Suppressor macrophage treated with lipopolysaccharide for 1 hour (primary cell): ENCODE measurements around the gene ANO6.
"Not testable (repeated sequence)": the region's sequence is repeated elsewhere in the genome, so short reads cannot be mapped to it uniquely, and the experiment has no call there.

Experiments used
- DNase-seq, 3 donors: peaks; one replicate each; pipeline ENCODE4 v3.0.0-alpha.2; 2020 to 2022

Gene ANO6

DNA sequence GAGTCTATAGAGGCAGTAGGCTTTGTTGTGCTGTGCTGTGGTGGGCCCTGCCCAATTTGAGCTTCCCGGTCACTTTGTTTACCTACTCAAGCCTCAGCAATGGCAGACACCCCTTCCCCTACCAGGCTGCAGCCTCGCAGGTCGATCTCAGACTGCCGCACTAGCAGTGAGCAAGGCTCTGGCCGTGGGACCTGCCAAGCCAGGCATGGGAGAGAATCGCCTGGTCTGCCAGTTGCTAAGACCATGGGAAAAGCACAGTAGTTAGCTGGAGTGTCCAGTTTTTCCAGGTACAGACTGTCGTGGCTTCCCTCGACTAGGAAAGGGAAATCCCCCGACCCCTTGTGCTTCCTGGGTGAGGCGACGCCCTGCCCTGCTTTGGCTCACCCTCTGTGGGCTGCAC is 26.3 kb downstream of the ANO6 start:
- no peak for DNase-seq

DNA sequence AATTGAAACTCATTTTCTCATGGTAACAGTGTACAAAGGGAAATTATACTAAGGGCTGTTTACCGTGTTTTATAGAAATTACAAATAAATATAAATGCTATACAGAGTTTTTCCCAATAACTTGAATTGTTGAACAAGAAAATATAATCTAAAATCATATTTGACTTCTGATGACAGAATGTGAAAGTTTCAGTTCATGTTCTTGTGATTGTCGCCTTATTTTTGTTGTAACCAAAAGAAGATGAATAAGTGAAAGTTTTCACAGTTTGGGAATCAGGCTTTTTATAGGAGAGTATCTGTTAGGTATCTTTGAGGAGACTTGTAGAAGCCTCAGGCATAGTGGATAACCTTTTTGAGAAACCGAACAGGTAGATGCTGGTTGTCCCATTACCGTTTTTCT is 28.1 kb downstream of the ANO6 start:
- DNase-seq, result no peak

DNA sequence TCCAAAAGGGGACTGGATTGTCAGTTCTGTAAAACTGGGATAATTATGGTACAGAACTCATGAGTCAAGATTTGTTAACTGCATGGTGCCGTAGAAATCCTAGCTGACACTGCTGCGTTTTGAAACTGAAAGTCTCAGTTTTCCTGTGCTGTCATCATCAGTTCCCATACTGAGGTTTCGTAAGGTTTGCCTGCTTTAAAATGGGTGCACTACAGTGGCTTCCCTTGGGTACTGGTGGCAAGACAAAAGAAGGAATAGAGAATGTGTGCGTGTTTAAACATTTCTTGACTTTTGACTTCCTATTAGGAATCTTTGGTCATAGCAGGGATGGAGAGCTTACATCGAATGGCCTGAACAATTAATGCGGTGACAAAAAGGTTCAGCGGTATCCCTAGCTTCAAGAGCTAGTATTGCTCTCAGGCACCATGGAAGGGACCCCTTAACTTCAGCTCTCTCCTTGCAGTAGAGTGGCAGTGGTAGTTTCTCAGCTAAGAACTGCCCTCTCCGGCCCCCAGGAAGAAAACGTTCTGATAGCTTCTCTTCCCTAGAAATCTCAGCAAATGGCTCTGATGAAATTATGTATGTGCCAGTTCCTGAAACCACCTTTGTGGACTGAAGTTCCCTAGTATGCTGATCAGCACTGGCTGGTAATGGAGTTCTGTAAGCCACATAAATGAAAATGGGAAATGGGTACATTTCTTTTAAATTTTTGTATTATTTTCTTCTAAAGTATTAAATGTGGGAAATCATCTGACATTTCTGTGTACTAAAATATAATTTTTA is 28.9 kb downstream of the ANO6 start:
- DNase-seq, result peak; percentile 84 to 96 (median 94)

DNA sequence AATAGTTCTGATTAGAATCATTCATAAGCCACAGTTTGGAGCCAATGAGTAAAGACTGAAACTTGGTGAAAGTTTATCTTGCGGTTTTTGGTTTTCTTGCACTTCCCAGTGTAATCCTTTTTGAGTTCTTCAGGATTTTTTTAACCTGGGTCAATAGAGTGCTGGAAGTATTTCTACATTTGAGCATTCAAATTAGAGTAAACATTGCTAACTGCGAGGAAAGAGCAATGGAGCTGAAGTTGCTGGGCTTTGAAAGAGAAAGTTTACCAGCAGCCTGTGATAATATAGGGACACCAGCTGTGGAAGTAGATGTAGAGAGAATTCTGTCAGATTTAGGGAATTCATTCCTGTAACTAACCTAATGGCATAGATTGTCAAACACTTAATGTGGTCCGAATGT is 30.3 kb downstream of the ANO6 start:
- no peak for DNase-seq

DNA sequence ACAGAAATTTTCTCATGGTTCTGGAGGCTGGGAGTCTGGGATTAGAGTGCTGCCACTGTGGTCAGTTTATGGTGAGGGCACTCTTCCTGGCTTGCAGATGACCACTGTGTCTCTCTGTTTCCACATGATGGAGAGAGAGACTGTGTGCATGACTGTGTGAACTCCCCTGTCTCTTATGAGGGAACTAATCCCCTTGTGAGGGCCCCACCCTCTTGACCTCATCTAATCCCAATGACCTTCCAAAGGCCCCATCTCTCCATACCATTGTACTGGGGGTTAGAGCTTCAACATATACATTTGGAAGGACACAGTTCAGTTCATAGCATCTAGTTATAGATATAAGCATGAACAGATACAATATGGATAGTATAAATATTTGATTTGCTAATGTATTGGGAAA is 31.7 kb downstream of the ANO6 start:
- no peak for DNase-seq

DNA sequence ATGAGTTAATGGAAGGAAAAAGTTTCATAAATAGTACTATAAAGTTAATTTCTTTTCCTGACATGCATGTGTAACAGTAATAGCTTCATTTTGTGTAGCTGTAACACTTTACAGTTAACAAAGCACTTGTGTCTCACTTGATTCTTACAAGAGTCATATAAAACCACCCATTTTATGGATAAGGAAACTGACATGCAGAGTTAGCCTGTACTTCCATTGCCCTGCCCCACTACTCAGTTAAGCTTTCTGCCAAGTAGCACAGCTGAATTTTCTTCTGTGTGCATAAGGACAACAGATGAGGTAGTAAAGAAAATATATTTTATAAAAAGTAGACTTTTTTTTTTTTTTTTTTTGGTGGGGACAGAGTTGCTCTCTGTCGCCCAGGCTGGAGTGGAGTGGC is 32.2 kb downstream of the ANO6 start:
- no peak for DNase-seq

DNA sequence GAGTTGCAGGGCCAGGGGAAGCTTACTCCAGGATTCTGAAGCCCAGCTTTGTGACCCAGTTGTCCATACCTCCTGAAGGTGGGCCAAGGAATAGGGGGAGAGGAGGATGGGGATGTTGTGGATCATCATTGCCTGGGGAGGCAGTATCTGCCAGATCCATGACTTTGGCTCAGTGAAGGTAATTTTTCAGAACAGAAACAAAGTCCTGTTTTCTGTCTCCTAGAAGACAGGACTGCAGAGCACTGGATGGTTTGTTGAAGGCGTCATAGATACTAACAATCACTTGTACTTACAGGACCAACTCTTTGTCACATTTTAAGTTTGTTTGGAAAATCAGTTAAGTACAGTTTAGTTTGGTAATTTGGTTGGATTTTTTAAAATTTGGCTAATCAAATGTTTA is 38.4 kb downstream of the ANO6 start:
- no peak for DNase-seq

DNA sequence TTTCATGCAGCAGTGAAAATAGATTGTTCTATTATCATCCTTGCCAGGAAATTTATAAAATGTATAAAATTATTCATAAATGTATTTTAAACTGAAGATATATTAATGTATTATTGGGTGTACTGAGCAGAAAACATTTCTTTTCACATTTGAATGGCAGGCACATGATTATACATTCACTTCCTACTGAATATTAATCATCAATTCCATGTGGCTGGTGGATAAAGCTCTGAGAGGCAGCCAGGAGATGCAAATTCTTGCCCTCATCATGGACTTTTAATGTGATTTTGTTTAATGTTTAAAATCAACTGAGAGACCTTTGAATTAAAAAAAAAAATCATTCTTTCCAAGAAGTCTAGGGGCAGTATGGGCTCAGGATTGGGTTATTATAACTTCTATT is 40.8 kb downstream of the ANO6 start:
- DNase-seq, result peak; percentile 24 to 63 (median 58)

DNA sequence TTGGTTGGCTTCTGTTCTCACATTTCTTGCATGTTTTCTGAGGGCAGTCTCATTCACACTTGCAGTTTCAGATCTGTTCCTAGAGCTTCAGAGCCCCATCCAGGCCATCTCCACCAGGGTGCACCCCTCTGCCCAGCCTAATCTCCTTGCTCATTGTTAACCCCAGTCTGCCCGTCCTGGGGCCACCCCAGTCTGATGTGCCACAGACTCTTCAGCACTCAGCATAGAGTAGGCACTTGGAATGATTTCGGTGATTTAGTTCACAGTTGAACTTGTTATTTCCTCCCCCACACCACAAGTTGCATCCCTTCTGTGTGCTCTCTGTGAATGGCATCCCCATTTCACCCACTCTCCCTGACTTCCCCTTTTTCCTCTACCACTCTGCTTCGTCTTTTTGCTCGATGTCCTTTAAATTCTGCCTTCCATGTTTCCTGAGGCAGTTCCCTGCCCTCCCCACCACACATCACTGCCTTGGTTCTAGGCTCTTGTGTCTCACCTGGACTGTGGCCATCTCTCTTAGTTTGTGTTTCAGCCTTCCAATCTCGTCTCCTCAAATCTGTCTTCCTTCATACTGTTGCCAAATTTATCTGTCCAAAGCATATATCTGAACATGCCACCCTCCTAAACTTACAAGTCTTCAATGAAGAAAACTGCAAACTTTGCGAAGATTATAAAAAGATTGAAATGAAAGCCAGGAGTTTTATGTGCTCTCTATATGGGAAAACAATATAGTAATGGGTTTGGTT is 41.5 kb downstream of the ANO6 start:
- DNase-seq, result peak; percentile 73 to 79 (median 74)

DNA sequence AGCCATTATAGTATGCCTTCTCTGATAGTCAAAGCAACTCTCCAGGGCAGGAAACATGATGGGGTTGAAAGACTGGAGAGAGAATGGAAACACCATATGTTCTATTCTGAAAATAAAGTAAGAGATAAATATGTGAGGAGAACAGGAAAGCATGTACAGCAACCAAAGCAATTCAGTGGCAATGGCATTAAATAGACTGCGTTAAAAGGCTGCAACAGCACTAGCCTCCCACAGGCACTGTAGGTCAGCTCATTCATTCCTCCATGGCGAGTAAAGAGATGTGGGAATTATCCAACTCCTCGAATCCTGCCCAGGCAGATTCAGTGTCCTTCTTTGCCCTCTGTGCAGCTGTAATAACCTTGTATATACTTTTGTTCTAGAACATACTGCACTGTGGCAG is 43.8 kb downstream of the ANO6 start:
- DNase-seq, result no peak

DNA sequence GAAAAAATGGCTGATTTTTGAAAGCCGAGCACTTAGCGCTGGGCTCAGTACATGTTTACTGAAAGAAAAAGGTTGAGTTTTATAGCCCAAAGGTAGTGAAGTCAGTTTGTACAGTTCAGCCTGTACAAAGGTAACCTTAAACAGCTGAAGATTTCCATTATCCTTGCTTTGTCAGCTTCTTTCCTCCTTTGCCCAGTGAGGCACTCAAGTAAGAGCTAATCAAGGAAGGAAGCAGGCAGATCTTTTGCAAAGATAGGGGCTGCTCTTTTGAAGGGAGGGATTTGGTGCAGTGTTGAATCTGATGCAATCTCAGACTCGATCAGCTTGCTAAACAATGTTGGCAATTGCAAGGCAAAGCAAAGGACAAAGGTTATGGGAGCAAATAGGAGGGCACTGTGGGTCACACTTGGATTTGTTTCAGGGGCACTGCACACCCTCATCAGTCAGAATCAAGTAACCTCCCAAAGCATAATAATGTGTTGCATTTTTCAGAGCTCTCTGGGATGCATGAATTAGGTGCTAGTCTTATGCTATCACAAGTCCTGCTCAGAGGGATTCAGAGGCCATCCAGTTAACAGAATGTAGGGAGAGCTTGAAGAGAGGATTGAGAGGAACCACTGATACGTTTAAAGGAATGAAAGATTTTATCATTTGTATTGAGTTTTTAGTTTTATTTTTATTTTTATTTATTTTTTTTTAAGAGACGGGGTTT is 44.4 kb downstream of the ANO6 start:
- DNase-seq, result no peak

DNA sequence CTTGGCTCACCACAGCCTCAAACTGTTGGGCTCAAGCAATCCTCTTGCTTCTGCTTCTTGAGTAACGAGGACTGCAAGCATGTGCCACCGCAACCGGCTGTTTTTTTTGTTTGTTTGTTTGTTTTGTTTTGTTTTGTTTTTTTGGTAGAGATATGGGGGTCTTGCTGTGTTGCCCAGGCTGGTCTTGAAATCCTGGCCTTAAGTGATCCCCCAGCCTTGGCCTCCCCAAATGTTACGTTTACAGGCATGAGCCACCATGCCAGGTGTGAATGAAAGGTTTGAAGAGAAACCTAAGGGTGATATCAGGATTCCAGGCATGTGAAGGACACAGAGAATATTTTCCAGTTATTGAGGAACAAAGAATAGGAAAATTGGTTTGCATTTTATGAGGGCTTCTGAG is 45.0 kb downstream of the ANO6 start:
- no peak for DNase-seq

DNA sequence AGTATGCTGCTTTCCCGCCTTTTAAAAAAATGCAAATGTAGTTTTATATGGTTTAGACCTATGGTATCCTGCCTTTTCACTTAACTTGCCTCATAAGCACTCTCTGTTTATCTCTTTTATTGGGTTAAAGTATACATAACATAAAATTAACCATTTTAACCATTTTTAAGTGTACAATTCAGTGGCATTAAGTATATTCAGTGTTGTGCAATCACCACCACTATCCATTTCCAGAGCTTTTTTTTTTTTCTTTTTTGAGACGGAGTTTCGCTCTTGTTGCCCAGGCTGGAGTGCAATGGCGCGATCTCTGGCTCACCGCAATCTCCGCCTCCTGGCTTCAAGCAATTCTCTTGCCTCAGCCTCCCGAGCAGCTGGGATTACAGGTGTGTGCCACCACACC is 46.3 kb downstream of the ANO6 start:
- DNase-seq, result not testable (repeated sequence)

DNA sequence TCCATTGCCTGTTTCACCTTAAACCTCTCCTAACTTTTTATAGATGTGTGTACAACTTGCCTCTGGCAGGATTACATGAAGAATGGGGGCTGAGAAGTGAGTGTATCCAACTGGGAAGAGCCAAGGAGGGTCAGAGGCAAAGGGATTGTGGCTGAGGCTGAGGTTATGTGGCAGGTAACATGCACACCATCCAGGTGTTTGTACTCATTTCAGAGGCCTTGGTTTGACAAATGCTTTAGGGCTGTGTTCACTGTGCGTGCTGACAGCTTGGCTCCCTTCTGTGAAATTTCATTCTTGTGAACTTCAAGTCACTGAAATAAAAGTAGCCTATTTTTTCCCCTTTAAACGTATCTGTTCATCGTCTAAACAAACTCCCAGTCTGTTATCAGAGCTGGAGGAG is 47.7 kb downstream of the ANO6 start:
- DNase-seq, result no peak

DNA sequence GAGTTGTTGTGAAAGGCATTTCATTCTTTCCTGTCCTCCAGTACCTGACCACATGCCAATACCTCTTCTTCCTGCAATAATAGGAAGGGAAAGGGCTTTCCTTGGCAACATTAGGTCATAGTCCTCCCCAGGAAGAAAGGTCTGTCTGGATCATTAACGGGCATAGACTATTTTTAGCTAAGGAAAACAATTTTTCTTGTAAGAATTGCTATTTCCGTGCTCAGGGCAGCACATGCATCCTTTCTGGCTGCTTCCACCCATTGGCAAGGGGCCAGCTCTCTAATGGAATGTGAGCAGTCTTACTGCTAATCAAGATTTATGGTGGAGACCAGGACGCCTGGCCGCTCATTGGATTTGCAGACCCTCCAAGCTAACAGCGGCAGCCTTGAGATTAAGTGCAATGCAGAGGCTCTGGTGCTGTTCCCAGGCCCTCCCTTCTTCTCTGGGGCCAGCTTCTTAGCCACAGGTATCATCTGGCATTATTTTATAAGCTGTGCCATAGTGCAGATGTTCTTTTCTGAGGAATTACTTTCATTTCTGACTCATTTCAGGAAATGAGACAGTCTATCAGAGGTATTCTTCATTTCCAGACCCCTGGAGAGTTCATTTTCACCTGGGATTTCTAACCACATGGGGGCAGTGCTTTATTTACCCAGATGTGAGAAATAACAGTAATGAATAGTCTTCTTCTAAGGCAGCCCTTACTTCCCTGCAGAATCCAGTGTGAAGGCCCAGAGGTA is 52.9 kb downstream of the ANO6 start:
- DNase-seq, result no peak

DNA sequence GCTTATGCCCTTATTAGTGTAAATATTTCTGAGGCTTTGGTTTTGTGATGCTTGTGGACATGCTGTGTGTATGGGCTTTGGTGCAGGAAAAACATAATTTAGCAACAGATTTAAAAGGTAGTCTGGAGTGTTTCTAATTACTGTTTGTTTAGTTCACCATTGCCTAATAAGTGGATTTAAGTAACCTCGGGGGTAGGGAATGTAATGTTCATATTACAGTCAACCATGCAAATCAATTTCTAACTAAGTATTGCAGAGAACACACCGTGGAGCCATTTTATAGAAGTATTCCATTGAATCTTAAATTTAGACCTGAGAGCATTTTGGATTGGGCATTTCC is 53.5 kb downstream of the ANO6 start:
- no peak for DNase-seq

DNA sequence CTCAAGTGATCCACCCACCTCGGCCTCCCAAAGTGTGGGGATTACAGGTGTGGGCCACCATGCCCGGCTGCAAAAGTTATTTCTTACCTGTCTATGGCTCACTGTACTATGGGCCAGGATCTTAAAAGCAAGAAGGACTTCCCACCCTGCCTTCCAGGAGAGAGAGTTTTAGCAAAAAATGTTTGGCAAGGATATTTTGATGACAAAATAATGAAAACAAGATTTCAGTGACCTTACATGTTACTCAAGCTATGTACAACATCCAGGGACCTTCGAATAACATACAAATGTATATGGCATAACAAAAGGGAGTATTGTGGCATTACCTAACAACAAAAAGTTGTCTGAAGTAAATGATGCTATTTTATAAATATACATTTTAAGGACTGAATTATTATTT is 55.1 kb downstream of the ANO6 start:
- no peak for DNase-seq

DNA sequence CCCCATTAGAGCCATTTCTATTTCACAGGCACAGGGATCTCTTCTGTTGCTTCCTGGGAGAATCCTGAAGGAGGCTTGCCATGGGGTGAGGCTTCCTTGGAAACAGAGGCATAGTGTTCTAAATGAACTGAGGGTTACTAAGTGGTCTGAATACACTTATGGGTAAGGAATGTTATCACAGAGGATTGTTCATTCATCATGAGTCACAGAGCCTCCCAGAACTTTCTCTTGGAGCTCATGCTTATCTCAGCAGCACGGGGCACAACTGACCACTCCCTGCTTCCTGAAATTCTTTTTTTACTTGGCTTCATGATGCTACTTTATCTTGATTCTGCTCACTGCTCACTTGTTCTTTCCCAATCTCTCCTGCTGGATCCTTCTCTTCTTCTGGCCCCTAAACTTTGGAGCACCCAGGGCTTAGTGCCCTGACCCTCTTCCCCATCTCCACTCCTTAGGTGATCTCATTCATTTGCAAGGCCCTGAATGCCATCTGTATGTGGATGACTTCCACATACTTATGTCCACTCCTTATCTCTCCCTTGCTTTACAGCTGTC is 57.9 kb downstream of the ANO6 start:
- DNase-seq, result peak; percentile 65 to 76 (median 71)

DNA sequence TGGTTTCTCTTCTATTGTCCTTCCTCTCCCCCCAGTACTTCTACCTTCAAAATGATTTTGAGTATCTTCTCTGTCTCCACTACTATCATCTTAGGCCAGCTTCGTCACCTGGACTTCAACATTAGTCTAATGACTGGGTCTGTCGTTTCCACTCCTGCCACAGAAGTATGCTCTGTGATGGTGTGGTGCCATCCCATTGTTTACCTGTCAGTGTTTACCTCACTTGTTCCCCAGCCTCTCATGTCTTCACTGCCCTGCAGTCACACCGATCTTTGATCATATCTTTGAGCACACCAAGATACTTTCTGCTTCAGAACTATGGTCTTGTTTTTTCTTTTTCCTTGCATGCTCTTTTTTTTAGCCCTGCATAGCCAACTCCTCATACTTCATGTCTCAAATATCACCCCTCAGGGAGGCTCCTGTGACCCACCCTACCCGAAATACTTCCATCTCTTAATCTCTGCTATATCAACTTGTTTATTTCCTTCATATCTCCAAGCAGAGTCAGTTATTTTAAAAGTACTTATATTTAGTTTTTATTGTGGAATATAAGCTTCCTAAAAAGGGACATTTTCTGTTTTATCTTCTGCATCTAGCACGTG is 60.4 kb downstream of the ANO6 start:
- DNase-seq, result no peak

DNA sequence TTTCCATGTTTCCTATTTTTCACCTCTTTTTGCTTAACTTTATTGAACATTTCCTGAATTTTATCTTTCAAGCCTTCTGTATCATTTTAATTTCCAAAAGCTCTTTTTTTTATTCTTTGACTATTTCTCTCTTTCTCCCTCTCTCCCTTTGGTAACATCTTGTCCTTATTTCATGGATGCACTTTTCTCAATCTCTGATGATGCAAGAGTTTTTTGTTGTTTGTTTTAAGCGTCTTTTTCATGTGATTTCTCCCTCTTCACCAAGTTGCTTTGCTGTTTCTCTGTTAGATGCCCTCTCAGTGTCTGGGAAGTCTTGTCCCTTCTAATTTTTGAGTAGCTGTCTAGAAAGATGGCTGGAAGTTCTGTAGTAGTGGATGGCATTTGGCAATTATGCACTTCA is 62.6 kb downstream of the ANO6 start:
- DNase-seq, result no peak

DNA sequence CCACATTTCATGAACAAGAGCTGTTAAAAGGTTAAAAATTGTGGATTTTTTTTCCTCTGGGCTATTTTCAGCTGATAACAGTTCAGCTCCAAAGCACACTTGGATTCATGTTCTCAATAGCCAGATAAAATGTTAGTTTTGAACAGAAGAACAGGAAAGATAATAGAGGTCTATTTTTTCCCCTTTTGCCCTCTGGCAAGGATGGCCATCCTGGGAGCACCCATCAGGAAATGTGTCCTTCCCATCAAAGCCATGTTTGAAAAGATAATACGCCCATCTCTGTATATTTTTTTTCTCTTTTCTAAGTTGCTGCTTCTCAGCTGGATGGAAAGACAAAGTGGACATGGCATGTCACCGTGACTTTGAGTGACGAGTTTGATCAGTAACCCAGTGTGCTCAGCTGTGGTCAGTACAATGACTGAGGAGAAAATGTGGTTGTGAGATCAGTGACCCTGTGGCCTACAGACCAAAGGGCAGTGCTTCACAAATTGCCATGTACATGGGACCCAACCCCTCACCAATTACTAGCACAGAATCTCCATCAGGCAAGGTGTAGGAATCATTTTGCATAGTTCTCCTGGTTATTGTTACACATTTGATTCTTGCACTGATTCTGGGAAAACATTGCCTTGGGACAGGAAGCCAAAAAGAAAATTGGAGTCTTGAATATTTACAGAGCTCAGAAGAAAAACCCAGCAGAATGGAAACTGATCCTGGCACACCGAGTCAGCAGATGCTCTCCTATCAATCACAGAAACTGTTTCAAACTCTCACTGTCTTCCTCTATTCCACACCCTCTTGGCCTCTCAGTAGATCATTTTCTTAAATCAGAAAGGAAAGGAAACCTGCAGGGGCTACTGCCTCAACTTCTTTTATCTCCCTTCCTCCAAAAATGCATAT is 64.3 kb downstream of the ANO6 start:
- DNase-seq, result no peak

DNA sequence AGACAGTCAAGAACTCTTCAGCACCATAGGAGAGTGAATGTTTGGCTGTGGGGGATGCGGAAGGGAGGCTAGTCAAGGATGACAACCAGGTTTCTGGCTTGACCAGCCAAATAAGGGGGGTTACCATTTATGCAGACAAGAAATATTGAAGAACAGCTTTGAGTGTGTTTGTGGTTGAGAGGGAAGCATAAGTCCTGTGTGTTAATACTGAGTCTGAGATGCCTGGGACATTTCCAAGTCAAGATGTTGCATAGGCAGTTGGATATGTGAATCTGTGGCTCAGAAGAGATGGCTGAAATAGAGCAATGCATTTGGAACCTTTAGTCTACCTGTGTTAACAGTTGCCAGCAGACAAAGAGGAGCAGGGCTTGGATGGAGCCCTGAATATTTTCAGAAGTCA is 66.1 kb downstream of the ANO6 start:
- no peak for DNase-seq
